ENCODE results near the gene PSMA8.
"Not testable (repeated sequence)": the region's sequence is repeated elsewhere in the genome, so short reads cannot be mapped to it uniquely, and the experiment has no call there.

PSMA8 gene

GRCh38 chr18:26135548-26135947 is 1.9 kb downstream of the PSMA8 start:
- TF ChIP-seq CTCF (IDR thresholded peaks at IDR 0.05), result no peak
- no peaks in the 10 kb centered on the region for H3K27me3 ChIP-seq
- H3K27ac ChIP-seq, result no peak overlapping the region

GRCh38 chr18:26157326-26157725 is 23.7 kb downstream of the PSMA8 start:
- Histone ChIP-seq H3K36me3 (no peaks in the 10 kb centered on the region), H3K27ac (no peak overlapping the region), H3K27me3 (no peaks in the 10 kb centered on the region), H3K4me1 (ENCODE audit: control insufficient read depth in 1 of 2, insufficient read depth in 1 of 2, low read depth in 1 of 2, low read length in 1 of 2) (no peaks in the 10 kb centered on the region), H3K9me3 (no peaks in the 10 kb centered on the region), H3K4me3 (ENCODE audit: low read depth in 1 of 2, low read length in 1 of 2) (no peak overlapping the region)
- TF ChIP-seq CTCF (IDR thresholded peaks at IDR 0.05), result no peak

More at GRCh38 chr18:26135548-26135947, 1.9 kb downstream of the PSMA8 start:
- no peak overlapping the region for H3K4me3 ChIP-seq (ENCODE audit: low read depth in 1 of 2, low read length in 1 of 2)
- H3K36me3 ChIP-seq, result no peaks in the 10 kb centered on the region
- no peaks in the 10 kb centered on the region for H3K4me1 ChIP-seq (ENCODE audit: control insufficient read depth in 1 of 2, insufficient read depth in 1 of 2, low read depth in 1 of 2, low read length in 1 of 2)
- no peaks in the 10 kb centered on the region for H3K9me3 ChIP-seq

GRCh38 chr18:26159353-26159752 is 25.7 kb downstream of the PSMA8 start:
- no peaks in the 10 kb centered on the region for H3K4me1 ChIP-seq (ENCODE audit: control insufficient read depth in 1 of 2, insufficient read depth in 1 of 2, low read depth in 1 of 2, low read length in 1 of 2)
- no peak overlapping the region for H3K4me3 ChIP-seq (ENCODE audit: low read depth in 1 of 2, low read length in 1 of 2)
- TF ChIP-seq CTCF (IDR thresholded peaks at IDR 0.05), result no peak
- no peaks in the 10 kb centered on the region for H3K9me3 ChIP-seq
- no peaks in the 10 kb centered on the region for H3K27me3 ChIP-seq
- H3K27ac ChIP-seq, result no peak overlapping the region
- no peaks in the 10 kb centered on the region for H3K36me3 ChIP-seq

- H3K36me3 ChIP-seq, result no peaks in the 10 kb centered on the region
Measured at GRCh38 chr18:26164571-26164970, 30.9 kb downstream of the PSMA8 start.

GRCh38 chr18:26167592-26167991 is 33.9 kb downstream of the PSMA8 start:
- not testable (repeated sequence) for H3K9me3 ChIP-seq; H3K4me1 ChIP-seq (ENCODE audit: control insufficient read depth in 1 of 2, insufficient read depth in 1 of 2, low read depth in 1 of 2, low read length in 1 of 2); H3K27ac ChIP-seq; H3K27me3 ChIP-seq; H3K4me3 ChIP-seq (ENCODE audit: low read depth in 1 of 2, low read length in 1 of 2); H3K36me3 ChIP-seq

More at GRCh38 chr18:26164571-26164970, 30.9 kb downstream of the PSMA8 start:
- Histone ChIP-seq H3K4me1 (ENCODE audit: control insufficient read depth in 1 of 2, insufficient read depth in 1 of 2, low read depth in 1 of 2, low read length in 1 of 2) (no peaks in the 10 kb centered on the region), H3K27ac (no peak overlapping the region), H3K4me3 (ENCODE audit: low read depth in 1 of 2, low read length in 1 of 2) (no peak overlapping the region), H3K27me3 (no peaks in the 10 kb centered on the region), H3K9me3 (no peaks in the 10 kb centered on the region)
- TF ChIP-seq CTCF (IDR thresholded peaks at IDR 0.05), result no peak

- Histone ChIP-seq H3K9me3 (no peaks in the 10 kb centered on the region), H3K27me3 (no peaks in the 10 kb centered on the region), H3K4me3 (ENCODE audit: low read depth in 1 of 2, low read length in 1 of 2) (no peak overlapping the region), H3K27ac (no peak overlapping the region), H3K4me1 (ENCODE audit: control insufficient read depth in 1 of 2, insufficient read depth in 1 of 2, low read depth in 1 of 2, low read length in 1 of 2) (no peaks in the 10 kb centered on the region), H3K36me3 (no peaks in the 10 kb centered on the region)
- no peak for TF ChIP-seq CTCF (IDR thresholded peaks at IDR 0.05)
Measured at GRCh38 chr18:26175481-26175880, 41.8 kb downstream of the PSMA8 start.

All from neutrophil (primary cell).